GM11168 (cell line): ENCODE data around the gene MICU1.
"Not testable (repeated sequence)": the region's sequence is repeated elsewhere in the genome, so short reads cannot be mapped to it uniquely, and the experiment has no call there.

ENCODE experiments used
- in situ Hi-C: fragments of 300-500 bp; cut with MboI; formaldehyde crosslinking; loops from one replicate; pipeline ENCODE4 v1.12.0; 2022; ENCODE audit warnings: low sequenced_read_pairs; ENCODE audit not compliant: unreplicated experiment

MICU1 gene

DNA sequence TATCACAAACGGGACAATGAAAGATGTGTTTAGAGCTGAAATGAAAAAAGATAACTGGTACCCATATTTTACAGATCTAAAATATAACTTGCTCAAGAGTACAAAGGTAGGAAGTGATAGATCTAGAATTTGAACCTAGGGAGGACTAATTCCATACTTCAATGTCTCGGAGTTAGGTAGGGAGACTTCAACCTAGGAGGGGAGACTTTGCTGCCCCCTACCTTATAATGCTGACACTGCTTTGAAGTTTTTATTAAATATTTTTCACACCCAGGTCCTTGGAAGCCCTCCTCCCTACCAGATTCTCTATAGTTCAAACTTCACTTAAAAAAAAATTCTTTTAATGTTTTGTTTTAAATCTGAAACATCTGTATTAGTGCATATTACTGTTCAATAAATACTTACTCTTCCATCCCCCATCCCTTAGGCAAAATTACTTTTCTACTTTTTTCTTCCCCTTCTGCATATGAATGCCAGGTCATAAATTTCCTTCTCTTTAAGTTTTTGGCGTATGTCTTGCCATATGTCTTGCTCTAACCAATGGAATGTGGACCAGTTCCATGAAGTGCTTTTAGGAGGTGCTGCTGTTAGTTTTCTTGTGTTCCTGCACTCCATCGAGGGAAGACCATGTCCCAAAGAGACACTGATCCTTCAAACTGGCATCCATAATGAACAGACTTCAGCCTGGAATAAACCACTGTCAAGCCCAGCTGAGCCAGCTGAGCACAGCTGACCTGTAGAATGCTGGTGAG is 57.8 kb downstream of the MICU1 start:
- in situ Hi-C loops = loop anchor here (10.0 kb wide), 1 partner anchor 183 kb away; no protein-coding TSS in a partner anchor

DNA sequence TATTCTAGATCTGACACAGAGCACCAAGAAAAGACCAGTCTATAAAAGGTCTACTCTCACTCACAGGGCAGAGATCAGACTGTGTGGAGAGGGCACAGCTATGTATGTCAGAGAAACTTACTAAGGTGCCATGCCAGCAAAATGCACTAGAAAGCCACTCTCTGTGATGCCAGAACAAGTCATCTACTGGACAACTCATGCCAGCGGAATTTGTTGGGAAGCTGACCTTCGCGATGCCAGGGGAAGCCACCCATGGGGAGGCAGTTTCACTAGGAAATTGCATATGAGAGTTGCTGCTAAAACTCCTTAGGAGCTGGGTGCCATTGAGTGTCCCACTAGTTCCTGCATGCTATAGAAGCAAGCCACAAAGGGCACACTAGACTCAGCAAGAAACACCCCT is 58.5 kb downstream of the MICU1 start:
- in situ Hi-C loops = loop anchor here (10.0 kb wide), 1 partner anchor 183 kb away; no protein-coding TSS in a partner anchor

DNA sequence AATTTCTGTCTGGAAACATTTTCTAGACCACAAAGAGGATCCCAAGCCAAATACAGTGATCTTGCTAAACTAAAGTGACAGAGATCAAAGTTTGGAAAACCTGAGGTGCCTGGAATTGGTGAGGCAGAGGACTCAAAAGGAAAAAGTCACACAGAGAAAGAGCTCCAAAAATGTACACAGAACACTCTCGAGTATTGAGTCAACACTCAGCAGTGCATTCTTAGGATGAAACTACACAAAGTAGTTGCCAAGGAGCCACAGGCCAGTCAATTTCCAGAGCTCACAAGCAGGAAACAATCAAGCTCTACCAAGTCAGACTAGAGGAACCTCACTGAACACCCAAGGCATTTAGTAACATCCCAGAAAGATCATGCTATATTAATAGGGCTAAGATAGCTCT is 61.3 kb downstream of the MICU1 start:
- in situ Hi-C loops = loop anchor here (10.0 kb wide), 1 partner anchor 180 kb away; no protein-coding TSS in a partner anchor

DNA sequence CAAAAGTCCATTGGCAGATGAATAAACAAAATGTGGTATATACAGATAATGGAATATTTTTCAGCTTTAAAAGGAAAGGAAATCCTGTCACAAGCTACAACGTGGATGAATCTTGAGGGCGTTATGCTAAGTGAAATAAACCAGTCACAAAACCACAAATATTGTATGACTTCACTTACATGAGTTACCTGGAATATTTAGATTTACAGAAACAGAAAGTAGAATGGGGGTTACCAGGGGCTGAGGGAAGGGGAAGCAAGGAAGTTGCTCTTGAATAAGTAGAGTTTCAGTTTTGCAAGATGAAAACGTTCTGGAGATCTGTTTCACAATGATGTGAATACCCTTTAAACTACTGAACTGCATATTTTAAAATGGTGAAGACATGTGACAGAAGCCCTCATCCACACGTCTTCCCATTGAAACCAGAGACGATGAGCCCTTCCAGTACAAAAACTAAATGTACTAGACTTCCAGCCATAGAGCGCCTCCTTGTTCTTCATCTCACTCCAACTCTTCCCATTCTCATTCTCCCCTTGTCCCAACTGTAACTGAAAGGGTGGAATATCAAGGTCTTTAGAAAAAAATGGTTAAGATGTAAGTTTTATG is 62.4 kb downstream of the MICU1 start:
- in situ Hi-C loops = loop anchor here (10.0 kb wide), 1 partner anchor 179 kb away; no protein-coding TSS in a partner anchor

DNA sequence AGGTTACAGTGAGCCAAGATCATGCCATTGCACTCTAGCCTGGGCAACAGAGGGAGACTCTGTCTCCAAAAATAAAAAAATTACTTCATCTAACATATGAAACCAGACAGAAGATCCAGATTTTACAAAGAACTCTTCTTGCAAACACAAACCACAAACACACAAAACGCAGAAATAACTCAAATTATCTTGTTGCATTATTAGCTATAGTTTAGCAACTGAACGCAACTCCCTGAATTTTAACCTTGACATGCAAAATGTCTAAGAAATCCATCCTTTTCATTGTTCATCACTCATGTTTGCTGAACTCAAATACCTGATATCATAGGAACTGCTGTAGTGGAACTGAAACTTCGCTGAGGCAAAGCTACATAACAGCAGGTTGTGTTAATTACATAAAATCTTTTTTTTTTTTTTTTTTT is 64.1 kb downstream of the MICU1 start:
- in situ Hi-C loops = loop anchor here (10.0 kb wide), 1 partner anchor 177 kb away; no protein-coding TSS in a partner anchor

DNA sequence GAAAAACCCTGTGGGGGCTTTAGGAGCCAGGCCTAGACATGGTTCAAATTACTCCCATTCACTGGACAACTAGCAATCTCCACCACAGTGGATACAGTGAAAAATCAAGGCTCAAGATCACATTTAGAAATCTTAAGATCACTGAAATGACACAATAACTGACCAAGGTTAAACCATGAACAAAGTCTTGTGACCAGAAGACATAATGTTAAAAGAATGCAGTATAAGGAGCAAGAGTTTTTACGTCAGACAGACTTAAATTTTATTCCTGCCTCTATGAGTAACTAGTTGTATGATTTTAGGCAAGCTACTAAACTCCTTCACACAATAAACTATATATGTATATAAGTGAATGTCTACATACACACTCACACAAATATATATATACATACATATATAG is 68.5 kb downstream of the MICU1 start:
- in situ Hi-C loops = no loop called here

DNA sequence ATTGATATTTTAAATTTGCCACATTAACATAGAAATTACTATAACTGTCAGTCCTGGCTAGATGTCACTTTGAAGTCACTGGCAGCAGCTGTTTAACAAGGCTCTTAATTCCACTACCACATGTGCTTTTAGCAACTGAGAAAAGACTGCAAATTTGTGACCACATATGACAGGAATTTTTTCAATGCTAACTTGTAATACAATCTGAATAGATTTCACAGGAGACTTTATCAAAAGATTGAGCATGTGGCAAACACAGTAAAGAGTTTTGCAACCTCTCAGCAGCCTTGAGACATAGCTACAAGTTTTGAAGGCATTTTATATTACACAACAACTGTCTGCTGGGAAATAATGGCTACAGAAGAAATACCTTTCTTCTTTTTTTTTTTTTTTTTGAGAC is 73.0 kb downstream of the MICU1 start:
- in situ Hi-C loops = no loop called here

DNA sequence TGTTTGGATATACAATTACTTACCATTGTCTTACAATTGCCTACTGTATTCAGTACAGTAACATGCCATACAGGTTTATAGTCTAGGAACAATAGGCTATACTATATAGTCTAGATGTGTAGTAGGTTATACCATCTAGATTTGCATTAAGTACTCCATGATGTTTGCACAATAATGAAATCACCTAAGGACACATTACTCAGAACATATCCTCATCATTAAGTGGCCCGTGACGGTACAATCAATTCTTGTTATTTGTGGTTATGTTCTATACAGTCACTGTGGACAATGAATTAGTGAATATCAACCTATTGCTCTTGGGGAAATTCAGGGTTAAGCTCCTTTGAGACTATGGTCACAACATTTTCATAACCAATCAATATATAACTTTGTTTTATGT is 75.6 kb downstream of the MICU1 start:
- in situ Hi-C loops = no loop called here

DNA sequence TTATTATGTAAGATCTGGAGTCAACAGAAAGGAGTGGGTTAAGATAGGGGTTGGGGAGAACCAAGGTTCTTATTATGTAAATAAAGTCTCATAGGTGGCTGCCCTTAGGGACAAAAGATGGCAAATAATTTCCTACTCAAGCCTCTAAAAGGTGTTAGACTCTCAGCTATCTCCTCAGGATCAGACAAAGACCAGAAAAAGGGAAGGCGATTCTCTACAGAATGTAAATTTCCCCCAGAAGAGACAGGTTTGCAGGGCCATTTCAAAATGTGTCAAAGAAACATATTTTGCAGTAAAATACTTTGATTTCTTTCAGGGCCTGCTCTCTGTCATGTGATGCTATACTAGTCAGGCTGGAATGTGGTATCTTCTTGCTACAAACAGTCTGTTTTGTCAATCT is 80.3 kb downstream of the MICU1 start:
- in situ Hi-C loops = no loop called here

DNA sequence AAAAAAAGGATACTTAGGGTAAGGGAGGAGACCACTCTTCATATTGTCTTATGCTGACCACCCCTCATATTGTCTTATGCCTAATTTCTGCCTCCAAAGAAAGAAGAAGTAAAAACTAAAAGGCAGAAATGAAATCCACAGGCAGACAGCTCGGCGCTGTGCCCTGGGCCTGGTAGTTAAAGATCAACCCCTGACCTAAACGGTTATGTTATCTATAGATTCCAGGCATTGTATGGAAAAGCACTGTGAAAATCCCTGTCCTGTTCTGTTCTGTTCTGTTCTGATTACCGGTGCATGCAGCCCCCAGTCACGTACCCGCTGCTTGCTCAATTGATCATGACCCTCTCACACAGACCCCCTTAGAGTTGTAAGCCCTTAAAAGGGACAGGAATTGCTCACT is 82.0 kb downstream of the MICU1 start:
- in situ Hi-C loops = not testable (repeated sequence)

DNA sequence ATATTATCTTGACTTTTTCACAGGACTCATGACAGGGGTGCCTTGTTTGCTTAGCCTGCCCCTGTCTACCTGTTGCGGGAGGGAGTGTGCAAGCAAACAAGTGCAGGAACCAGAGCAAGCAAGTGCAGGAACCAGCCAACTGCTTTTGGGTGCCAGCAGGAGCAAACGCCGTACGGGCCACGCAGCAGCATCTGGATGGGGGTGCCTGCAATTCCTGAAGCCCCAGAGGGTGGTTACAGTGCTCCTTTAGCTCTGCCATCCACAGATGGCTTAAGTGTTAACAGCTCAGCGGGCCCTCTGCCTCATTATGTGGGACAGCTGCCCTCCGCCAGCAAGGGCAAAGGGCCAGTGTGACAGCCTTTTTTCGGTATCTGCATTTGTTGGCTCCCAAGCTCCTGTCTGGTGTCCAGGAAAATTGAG is 83.5 kb downstream of the MICU1 start:
- in situ Hi-C loops = no loop called here

DNA sequence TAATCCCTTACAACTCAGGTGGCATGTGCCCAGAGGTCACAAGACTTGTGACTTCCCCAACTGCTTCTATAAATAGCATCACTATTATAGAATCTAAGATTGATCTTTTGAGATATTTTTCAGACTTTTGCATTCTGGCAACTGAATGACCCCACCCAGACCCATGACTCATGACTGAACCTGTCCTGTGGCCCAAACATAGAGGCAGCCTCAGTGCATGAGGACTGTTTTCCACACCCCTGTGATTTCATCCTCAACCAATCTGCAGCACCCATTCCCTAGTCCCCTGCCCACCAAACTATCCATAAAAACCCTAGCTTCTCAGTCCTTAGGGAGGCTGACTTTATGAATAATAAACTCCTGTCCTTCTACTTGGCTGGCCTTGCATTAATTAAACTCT is 84.5 kb downstream of the MICU1 start:
- in situ Hi-C loops = no loop called here

DNA sequence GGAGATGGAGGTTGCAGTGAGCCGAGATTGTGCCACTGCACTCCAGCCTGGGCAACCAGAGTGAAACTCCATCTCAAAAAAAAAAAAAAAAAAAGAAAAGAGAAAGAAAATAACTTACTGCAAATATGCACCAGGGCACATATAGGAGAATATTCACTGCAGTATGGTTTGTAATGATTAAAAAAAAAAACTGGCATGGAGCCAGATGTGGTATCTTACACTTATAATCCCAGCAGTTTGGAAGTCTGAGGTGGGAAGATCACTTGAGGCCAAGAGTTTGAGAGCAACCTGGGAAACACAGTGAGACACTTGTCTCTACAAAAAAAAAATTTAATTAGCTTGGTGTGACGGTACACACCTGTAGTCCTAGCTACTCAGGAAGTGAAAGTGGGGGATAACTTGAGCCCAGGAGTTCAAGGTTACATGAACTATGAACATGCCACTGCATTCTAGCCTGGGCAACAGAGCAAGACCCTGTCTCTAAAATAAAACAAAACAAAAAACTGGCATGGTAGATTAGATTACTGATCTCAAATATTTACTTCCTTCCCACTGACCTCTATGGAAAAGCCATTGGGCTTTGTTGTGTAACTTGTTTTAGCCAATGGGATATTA is 85.6 kb downstream of the MICU1 start:
- in situ Hi-C loops = no loop called here

DNA sequence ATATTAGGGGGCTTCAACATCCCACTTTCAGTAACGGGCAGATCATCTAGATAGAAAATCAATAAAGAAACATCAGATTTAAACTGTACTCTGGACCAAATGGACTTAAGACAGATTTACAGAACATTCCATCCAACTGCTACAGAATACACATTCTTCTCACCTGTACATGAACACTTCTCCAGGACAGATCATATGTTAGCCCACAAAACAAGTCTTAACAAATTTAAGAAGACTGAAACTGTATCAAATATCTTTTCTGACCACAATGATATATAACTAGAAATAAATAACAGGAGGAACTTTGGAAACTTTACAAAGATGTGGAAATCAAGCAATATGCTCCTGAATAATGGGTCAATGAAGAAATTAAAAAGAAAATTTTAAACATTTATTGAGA is 86.7 kb downstream of the MICU1 start:
- in situ Hi-C loops = no loop called here

DNA sequence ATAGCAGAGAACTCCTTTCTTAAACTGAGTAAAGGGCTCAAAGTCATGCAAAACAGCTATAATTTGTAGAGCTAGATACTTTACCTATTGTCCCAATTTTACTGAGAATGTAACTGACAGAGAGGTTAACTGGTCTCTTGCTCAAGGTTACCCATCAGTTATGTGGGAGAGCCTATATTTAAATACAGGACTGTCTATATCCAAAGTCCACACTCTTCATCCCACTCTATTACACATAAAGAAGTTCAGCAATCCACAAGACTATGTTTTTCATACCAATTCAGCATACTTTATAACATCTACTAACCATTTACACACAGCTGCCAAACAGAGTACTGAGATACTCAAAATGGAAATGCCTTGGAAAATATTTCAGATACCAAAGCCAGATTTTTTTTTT is 100.2 kb downstream of the MICU1 start:
- in situ Hi-C loops = no loop called here

DNA sequence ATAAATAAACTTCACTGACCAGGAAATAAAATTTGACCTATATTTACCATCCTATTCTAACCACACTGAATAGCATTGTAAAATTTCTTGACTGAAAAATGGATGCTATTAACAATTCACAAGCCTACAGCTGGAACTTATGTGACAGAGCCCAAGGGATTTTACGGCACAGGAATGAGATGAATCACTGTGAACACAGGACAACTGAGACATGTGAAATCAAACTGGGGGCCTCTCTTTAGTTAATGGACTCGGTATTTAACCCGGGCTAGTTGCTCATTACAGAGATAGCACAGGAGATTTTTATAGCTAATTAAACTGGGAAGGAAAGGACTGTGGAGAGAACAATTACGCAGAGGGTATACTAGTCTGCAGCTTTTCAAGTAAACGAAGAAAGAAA is 100.6 kb downstream of the MICU1 start:
- in situ Hi-C loops = no loop called here

DNA sequence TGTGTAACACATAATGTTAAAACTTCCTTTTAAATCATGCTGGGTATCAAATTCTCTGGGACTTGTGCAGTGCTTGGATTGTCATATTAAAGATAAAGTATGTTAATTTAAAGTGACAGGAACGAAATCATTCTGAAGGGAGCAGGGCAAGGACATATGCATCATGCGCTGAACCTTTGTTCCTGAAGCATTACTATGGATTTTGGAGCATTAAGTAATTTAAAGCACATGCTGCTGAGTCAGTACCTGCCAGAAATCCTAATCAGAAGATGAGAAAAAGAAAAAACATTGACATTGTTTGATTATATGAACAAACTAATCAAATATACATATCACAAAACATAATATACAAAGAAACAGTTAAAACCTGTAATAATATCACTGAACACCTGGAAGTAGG is 101.4 kb downstream of the MICU1 start:
- in situ Hi-C loops = no loop called here

DNA sequence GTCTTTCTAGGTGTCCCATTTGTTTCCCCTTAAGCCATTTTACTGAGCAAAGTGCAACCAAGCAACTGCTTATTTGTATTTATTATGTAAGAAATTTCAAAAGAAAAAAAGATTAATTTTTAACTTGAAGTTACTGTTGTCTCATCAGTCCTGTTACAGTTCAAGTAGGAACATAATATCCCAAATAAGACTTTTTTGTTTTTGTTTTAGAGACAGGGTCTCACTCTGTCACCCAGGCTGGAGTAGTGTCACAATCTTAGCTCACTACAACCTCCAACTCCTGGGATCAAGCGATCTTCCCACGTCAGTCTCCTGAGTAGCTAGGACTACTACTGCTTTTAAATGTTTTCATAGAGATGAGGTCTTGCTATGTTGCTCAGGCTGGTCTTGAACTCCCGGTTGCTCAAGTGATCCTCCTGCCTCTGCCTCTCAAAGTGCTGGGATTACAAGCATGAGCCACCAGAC is 101.9 kb downstream of the MICU1 start:
- in situ Hi-C loops = no loop called here

DNA sequence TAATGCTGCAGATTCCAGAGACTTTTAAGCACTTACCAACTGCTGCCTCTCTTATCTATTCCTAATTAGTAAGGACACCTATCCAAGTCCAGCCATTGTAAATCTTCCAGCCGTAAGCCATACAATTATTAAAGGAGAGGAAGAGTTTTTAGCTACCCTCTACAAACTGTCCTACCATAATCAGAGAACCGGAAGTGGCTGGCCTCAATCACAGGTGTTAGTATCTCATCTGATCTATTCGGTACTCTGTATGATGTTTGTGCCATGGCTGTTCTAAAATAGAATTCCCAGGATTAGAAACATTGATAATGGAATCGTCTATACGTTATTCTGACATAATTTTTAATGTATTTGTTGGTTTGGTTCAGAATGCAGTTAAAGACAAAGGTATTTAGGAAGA is 102.8 kb downstream of the MICU1 start:
- in situ Hi-C loops = no loop called here

DNA sequence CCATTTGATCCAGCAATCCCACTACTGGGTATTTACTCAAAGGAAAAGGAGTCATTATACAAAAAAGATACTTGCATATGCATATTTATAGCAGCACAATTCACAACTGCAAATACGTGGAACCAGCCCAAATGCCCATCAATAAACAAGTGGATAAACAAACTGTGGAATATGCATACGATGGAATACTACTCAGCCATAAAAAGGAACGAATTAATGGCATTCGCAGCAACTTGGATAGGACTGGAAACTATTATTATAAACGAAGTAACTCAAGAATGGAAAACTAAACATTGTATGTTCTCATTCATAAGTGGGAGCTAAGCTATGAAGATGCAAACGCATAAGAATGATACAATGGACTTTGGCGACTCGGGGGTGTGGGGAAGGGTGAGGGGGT is 108.6 kb downstream of the MICU1 start:
- in situ Hi-C loops = no loop called here

DNA sequence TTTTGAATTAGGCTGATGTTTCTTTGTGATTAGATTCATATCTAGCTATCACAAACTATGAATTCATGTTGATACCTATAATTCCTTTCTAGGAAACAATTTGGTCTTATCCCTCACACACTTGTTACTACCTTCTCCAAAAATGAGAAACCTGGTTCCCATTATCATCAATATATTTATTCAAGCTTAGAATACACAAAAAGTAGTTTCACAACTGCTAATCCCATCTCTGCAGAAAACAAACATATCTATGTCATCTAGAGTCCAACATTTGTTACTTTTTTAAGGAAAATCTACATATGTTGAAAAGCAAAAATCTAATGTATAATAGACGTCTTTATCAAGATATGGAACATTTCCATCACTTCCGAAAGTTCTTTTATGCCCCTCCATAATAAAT is 110.4 kb downstream of the MICU1 start:
- in situ Hi-C loops = no loop called here
